ENCODE measurements around the gene RIT1.

The RIT1 gene

DNA sequence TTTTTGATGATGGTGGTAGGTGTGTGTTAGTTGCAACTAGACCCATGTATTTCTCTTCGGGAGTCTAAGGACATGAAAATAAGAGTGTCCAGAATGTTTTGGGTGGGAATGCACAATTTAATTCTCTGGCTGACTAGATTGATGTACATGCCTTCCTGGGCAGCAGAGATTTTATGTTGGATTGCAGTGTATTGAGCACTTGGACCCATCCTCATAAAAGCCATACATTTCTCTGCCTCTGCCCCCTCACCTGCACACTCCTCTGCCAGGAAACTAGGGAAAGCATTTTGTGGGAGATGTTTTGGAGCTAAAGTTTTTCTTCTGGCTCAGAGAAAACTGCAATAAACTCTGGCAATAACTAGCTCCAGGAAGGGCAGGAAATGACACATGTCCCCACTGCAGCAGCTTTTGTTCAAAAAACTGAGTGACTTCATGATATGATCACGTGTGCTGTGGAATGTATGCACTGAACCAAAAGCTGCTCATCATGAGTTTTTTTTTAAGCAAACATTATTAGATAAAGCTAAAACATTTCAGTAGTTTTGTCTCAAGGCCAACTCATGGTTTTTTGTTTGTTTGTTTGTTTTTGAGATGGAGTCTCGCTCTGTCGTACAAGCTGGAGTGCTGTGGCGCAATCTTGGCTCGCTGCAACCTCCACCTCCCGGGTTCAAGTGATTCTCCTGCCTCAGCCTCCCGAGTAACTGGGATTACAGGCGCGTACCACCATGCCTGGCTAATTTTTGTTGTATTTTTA is 17.6 kb downstream of the RIT1 start:
- H3K27ac ChIP-seq: no peak overlapping the region
- no peak overlapping the region for H3K9ac ChIP-seq
- H4K20me1 ChIP-seq: no peaks in the 10 kb centered on the region
- H3K27me3 ChIP-seq: no peaks in the 10 kb centered on the region
- H3K4me1 ChIP-seq: peaks cover 4% of the 10 kb centered on the region; the same call in 1 of the 2 replicates
- no peak for TF ChIP-seq Cebpa-rat (IDR thresholded peaks at IDR 0.05)
- no peaks in the 10 kb centered on the region for H3K9me3 ChIP-seq
- H3K36me3 ChIP-seq: peaks cover 36% of the 10 kb centered on the region
- no peak overlapping the region for H3K4me3 ChIP-seq
- no peak overlapping the region for H3K4me2 ChIP-seq

GRCh38 chr1:155892796-155893195 is 18.4 kb downstream of the RIT1 start:
- peaks cover 40% of the 10 kb centered on the region for H3K36me3 ChIP-seq
- no peak overlapping the region for H3K4me3 ChIP-seq
- H4K20me1 ChIP-seq: no peaks in the 10 kb centered on the region
- no peaks in the 10 kb centered on the region for H3K27me3 ChIP-seq
- H3K4me1 ChIP-seq: peaks cover 4% of the 10 kb centered on the region; the same call in 1 of the 2 replicates
- no peak overlapping the region for H3K27ac ChIP-seq
- H3K9me3 ChIP-seq: no peaks in the 10 kb centered on the region
- no peak overlapping the region for H3K4me2 ChIP-seq
- no peak for TF ChIP-seq Cebpa-rat (IDR thresholded peaks at IDR 0.05)
- H3K9ac ChIP-seq: no peak overlapping the region

DNA sequence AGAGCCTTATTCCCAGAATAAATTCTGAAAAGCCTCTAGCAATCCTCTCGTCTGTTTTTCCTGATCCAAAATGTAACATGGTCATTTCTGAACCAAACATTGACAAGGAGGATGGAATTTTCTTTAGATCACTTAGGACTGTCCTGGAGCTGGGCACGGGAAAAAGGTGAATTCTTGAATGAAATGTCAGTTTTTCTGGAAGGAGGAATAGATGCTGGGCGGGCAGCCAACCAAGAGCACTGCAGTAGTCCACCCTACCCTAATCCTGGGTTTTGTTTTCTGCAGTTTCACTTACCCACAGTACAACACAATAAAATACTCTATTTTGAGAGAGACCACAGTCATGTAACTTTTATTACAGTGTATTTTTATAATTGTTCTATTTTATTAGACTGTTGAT is 20.9 kb downstream of the RIT1 start:
- Histone ChIP-seq H3K9me3 (no peaks in the 10 kb centered on the region), H3K27ac (no peak overlapping the region), H3K36me3 (peaks cover 40% of the 10 kb centered on the region), H3K9ac (no peak overlapping the region), H4K20me1 (peaks cover 7% of the 10 kb centered on the region; the same call in 1 of the 2 replicates), H3K4me3 (no peak overlapping the region), H3K4me2 (no peak overlapping the region), H3K4me1 (peaks cover 4% of the 10 kb centered on the region; the same call in 1 of the 2 replicates), H3K27me3 (no peaks in the 10 kb centered on the region)
- no peak for TF ChIP-seq Cebpa-rat (IDR thresholded peaks at IDR 0.05)

GRCh38 chr1:155889566-155889965 is 21.6 kb downstream of the RIT1 start:
- H3K4me1 ChIP-seq: peaks cover 4% of the 10 kb centered on the region; the same call in 1 of the 2 replicates

GRCh38 chr1:155888481-155888880 is 22.7 kb downstream of the RIT1 start:
- peaks cover 57% of the 10 kb centered on the region for H3K36me3 ChIP-seq
- H3K27me3 ChIP-seq: no peaks in the 10 kb centered on the region
- no peak overlapping the region for H3K9ac ChIP-seq
- no peak overlapping the region for H3K27ac ChIP-seq
- H4K20me1 ChIP-seq: peaks cover 25% of the 10 kb centered on the region; the same call in 1 of the 2 replicates
- no peak overlapping the region for H3K4me3 ChIP-seq
- H3K4me1 ChIP-seq: peaks cover 1% of the 10 kb centered on the region; the same call in 1 of the 2 replicates
- H3K9me3 ChIP-seq: no peaks in the 10 kb centered on the region
- no peak overlapping the region for H3K4me2 ChIP-seq
- no peak for TF ChIP-seq Cebpa-rat (IDR thresholded peaks at IDR 0.05)

More at GRCh38 chr1:155889566-155889965, 21.6 kb downstream of the RIT1 start:
- peaks cover 46% of the 10 kb centered on the region for H3K36me3 ChIP-seq
- peaks cover 14% of the 10 kb centered on the region; the same call in 1 of the 2 replicates for H4K20me1 ChIP-seq
- H3K9me3 ChIP-seq: no peaks in the 10 kb centered on the region
- H3K9ac ChIP-seq: no peak overlapping the region
- H3K4me2 ChIP-seq: no peak overlapping the region
- no peak for TF ChIP-seq Cebpa-rat (IDR thresholded peaks at IDR 0.05)
- no peak overlapping the region for H3K27ac ChIP-seq
- no peaks in the 10 kb centered on the region for H3K27me3 ChIP-seq
- no peak overlapping the region for H3K4me3 ChIP-seq

DNA sequence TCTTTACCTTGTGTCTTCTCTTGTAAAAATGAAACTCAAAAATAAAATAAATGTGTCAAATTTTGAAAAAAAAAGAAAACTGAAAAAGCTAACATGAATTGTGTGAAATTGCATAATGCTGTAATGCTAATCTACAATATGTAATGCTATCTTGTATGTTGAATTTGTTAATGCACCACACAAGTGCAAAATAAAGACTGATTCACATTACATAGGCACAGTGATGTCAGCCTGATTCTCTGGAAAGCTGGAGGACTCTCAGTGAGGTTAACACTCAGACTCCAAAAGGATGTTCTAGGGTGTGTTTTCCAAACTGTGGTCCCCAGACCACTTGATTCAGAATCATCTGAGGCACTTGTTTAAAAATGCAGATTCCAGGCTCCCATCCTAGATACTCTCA is 26.2 kb downstream of the RIT1 start:
- no peak overlapping the region for H3K4me2 ChIP-seq
- no peaks in the 10 kb centered on the region for H3K4me1 ChIP-seq
- H3K4me3 ChIP-seq: no peak overlapping the region
- no peaks in the 10 kb centered on the region for H3K27me3 ChIP-seq
- no peak overlapping the region for H3K27ac ChIP-seq
- peaks cover 91% of the 10 kb centered on the region for H3K36me3 ChIP-seq
- H3K9ac ChIP-seq: no peak overlapping the region
- peaks cover 58% of the 10 kb centered on the region for H4K20me1 ChIP-seq
- H3K9me3 ChIP-seq: no peaks in the 10 kb centered on the region
- no peak for TF ChIP-seq Cebpa-rat (IDR thresholded peaks at IDR 0.05)

DNA sequence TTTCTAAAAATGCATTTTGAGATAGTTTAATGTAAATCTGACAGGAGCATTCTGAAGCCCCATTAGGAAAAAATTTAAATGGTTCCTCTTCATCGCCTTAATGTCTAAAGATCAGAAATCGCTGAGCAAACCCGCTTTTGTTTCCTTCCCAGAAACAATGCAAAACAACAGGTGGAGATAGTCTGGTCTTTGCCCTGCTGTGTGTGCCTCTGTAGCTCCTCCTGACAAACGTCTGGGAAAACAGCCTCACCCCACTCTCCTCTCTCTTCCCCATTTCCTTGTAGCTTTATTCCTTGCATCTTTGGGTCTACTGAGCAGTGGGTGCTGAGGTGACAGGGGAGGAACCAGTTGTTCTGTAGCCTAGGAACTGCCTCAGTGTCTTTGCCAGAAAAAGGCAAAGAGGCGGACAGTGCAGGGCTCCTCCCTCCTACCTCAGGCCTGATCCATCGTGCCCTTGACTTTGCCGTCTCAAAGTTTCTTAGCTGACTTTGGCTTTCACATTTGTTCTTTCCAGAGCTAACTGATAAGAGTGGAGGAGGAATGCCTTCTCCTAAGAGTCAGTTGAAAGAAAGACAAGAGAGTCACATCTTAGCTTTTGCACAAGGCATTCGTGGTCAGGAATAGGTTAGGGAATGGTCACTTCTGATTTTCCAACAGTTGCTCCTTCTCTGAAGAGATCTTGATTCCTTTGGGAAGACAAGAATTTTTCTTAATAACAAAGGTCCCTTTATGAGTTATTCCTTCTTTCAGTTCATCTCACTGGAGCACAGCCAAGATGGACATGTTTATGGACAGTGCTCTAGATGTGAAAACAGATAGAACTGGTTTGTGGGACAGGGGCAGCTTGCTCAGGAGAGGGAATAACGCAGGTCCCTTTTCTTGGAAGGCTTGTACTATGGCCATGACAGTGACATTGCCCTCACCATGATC is 26.9 kb downstream of the RIT1 start:
- H3K9ac ChIP-seq: no peak overlapping the region
- no peak for TF ChIP-seq Cebpa-rat (IDR thresholded peaks at IDR 0.05)
- H3K9me3 ChIP-seq: no peaks in the 10 kb centered on the region
- no peak overlapping the region for H3K27ac ChIP-seq
- no peaks in the 10 kb centered on the region for H3K4me1 ChIP-seq
- H3K27me3 ChIP-seq: no peaks in the 10 kb centered on the region
- peaks cover 98% of the 10 kb centered on the region for H3K36me3 ChIP-seq
- no peak overlapping the region for H3K4me3 ChIP-seq
- H4K20me1 ChIP-seq: peaks cover 65% of the 10 kb centered on the region
- no peak overlapping the region for H3K4me2 ChIP-seq

DNA sequence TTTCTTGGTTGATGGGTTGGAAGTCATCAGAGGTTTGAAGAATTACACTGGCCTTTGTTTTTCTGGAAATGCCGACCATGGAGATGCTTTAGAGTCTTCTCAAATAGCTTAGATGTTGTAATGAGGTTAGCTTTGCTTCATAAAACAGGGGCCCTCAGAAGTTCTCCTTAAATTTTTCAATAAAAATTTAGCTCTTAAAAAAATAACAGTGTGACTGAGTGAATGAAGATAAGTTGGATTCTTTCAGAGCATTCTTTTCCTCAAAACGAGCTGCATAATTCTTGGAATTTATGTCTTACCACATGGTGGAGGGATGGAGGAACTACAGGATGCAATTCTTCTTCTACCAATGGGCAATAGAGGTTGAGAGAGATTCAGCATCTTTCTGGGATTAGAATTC is 28.4 kb downstream of the RIT1 start:
- Histone ChIP-seq H3K4me1 (no peaks in the 10 kb centered on the region), H3K36me3 (peaks cover 99% of the 10 kb centered on the region), H3K9me3 (no peaks in the 10 kb centered on the region), H3K4me3 (no peak overlapping the region), H3K4me2 (no peak overlapping the region), H3K27me3 (no peaks in the 10 kb centered on the region), H4K20me1 (peaks cover 77% of the 10 kb centered on the region), H3K9ac (no peak overlapping the region; the same call in 1 of the 2 replicates), H3K27ac (no peak overlapping the region)
- no peak for TF ChIP-seq Cebpa-rat (IDR thresholded peaks at IDR 0.05)

DNA sequence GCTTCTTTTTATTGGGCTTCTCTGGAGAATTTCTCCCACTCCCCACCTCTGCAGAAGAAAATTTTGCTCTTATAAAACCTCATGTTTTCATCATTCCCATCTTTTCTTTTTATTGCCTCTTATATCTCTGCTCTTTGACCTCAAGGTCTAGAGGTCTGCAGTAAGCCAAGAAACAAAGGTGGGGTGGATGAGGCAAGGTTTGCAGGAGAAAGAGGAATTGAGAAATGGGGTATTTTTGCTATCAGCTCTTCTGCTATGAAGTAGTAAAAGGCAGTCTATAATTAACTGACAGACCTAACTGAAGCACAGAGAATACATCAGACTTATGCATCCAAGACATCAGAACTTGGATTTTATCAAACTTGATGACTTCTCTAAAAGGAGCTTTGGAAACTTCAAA is 28.9 kb downstream of the RIT1 start:
- Histone ChIP-seq H3K4me1 (no peaks in the 10 kb centered on the region), H3K36me3 (peaks cover 99% of the 10 kb centered on the region), H3K27ac (no peak overlapping the region), H3K4me3 (no peak overlapping the region), H3K9ac (no peak overlapping the region; the same call in 1 of the 2 replicates), H3K4me2 (no peak overlapping the region), H3K27me3 (no peaks in the 10 kb centered on the region), H3K9me3 (no peaks in the 10 kb centered on the region), H4K20me1 (peaks cover 82% of the 10 kb centered on the region)
- no peak for TF ChIP-seq Cebpa-rat (IDR thresholded peaks at IDR 0.05)

DNA sequence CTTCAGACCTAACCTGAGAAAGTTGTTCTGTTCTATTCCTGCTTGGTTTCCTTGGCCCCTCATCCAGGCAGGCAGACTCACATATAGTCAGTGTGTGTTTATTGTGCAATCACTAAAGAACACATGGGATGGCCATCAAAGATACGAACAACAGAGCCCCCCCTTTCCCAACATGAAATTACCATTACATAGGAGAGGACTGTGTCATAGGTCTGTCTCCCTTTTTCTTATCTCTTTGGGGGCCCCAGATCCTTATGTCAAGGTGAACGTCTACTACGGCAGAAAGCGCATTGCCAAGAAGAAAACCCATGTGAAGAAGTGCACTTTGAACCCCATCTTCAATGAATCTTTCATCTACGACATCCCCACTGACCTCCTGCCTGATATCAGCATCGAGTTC is 30.2 kb downstream of the RIT1 start:
- no peak overlapping the region for H3K9ac ChIP-seq
- no peak overlapping the region for H3K4me2 ChIP-seq
- no peaks in the 10 kb centered on the region for H3K27me3 ChIP-seq
- H3K36me3 ChIP-seq: peaks cover 94% of the 10 kb centered on the region
- no peaks in the 10 kb centered on the region for H3K4me1 ChIP-seq
- H3K27ac ChIP-seq: no peak overlapping the region
- no peaks in the 10 kb centered on the region for H3K9me3 ChIP-seq
- no peak overlapping the region for H3K4me3 ChIP-seq
- 0 out of 2 replicates have a peak, but pooled peaks have one; percentile 28 for TF ChIP-seq Cebpa-rat (IDR thresholded peaks at IDR 0.05)
- peaks cover 95% of the 10 kb centered on the region for H4K20me1 ChIP-seq

Measured in BLaER1 (cell line).